Hematopoietic multipotent progenitor cell treated with erythropoietin and hydrocortisone succinate and interleukin-3 and kit ligand, for 4 days (in vitro differentiated cells): ENCODE measurements around the gene MINDY4.
A peak's percentile ranks its signal among the peaks of the same experiment; 100 is the strongest.

Experiments
- DNase-seq: peaks from one replicate; pipeline ENCODE4 v3.0.0-alpha.2; 2015

Gene MINDY4

GRCh38 chr7:30771174-30771879 lies at the start of gene MINDY4:
TSS of gene MINDY4 (plus strand) at chr7:30771417. CDS start at chr7:30771494, 77 bp downstream.
- DNase-seq: peak; percentile 90

DNA sequence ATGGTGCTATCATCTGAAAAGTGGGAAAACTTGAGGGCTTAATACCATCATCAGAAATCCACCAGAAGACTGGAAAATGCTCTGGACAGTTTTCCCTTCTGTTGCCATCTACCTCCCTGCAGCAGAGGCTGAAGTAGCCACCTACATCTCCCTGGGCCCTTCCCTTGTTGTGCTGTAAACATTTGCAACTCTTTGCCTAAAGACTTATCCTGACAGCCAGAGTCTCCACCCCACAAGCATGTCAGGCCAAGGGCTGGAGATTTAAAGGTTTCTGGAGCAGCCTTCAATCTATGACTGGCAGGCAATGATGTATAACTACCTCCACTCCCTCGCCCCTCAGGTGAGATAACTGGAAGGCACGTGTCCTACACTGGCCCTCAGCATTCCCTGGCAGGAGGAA lies 49.0 kb upstream of the MINDY4 start:
- no peak for DNase-seq

GRCh38 chr7:30722671-30723070 lies 48.5 kb upstream of the MINDY4 start:
- DNase-seq: no peak

GRCh38 chr7:30723776-30724175 lies 47.4 kb upstream of the MINDY4 start:
- DNase-seq: no peak

DNA sequence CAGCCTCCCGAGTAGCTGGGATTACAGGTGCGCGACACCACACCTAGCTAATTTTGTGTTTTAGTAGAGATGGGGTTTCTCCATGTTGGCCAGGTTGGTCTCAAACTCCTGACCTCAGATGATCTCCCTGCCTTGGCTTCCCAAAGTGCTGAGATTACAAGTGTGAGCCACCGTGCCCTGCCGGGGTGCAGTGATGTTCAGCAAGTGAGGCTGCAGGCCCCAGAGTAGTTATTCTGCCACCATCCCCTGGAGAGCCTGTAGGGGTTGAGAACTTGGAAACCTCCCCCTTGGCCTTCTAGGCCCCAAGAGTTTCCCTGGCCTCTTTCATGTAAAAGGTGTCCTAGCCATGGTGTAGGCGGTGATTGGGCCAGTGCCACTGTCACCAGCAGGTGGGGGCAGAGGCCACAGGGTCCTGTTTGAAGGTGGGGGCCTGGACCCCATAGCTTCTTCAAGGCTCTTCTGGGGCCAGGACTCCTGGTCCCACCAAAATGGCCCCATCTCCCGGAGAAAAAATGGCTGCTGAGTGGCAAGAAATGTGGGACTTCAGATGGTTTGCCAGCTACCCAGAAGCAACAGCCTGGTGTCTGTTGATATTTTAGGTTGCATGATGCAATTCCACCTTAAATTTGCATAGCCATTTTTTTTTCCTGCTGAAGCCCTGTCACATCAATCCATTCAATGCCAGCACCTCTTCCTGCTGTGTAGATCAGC lies 44.8 kb upstream of the MINDY4 start:
- no peak for DNase-seq

- peak; percentile 77 for DNase-seq
These were observed 43.9 kb upstream of the MINDY4 start for GRCh38 chr7:30727061-30727945.

- DNase-seq: no peak
These were observed 42.6 kb upstream of the MINDY4 start for GRCh38 chr7:30728591-30729100.

DNA sequence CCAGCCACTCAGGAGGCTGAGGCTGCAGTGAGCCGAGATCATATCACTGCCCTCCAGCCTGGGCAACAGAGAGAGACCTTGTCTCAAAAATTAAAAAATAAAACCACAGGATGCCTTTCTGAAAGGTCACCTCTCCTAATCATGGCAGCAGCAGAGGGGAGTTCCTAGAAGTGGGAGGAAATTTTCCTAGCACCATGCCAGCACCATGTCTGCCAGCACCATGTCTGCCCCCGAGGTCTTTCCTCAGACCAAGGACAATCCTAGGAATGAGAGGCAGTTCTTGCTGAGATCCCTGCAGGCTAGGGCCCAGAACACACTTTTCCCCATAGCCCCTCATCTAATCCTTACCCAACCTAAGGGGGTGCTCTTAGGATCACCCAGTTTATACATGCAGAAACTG lies 41.6 kb upstream of the MINDY4 start:
- DNase-seq: no peak

DNA sequence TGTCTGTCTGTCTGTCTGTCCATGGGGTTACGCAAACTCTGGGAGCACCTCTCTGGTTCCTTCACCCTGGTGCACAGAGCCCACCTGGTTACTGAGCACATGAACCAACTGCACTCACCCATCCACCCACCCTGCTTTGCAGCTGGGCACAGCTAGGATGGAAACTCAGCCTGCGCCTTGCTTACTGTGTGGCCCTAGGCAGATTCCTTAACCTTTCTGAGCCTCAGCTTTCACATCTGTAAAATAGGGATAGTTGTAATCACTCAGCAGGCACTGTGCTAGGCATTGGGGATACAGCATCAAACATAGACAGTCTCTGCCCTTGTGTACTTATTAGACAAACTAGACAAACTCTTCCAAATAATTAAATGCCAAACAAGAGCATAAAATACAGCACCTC lies 41.1 kb upstream of the MINDY4 start:
- DNase-seq: no peak

DNA sequence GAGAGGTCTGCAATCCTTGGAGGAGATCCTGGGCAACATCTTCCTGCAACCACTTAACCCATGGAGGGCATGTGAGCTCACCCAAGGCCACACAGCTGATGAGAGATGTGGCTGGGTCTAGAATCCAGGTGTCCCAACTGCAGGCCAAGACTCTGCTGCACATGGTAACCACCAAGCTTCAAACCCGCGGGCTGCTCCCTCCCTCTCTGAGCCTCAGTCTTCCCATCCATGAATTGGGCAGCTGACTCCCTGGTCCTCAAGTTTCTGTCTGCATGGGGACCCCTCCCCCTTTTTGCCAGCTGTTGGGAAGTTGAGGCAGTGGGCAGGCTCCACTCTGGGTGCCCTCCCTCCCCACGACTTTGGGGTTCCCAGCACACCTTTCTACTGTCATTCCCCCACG lies 40.2 kb upstream of the MINDY4 start:
- no peak for DNase-seq

DNA sequence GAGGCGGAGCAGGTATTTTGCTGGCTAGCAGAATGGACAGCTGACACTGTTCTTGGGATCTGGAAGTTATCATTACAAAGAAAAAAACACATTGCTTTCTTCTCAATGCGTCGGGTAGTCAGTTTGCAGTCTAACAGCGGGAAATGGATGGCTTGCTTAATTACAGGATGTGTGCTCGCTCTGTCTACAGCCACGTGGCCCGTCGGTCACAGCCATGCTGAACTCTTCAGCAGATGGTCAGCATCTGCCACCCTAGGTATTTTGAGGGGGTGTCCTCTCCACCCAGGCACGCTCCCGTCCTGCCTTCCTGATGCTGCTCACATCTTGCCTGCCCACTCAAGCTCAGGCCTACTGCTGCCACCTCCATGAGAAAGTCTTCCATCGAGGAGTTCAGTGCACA lies 39.6 kb upstream of the MINDY4 start:
- DNase-seq: no peak

- no peak for DNase-seq
These were observed 38.6 kb upstream of the MINDY4 start for GRCh38 chr7:30732606-30733005.

GRCh38 chr7:30733216-30733615 lies 38.0 kb upstream of the MINDY4 start:
- no peak for DNase-seq

GRCh38 chr7:30733691-30734090 lies 37.5 kb upstream of the MINDY4 start:
- DNase-seq: no peak

- DNase-seq: no peak
These were observed 36.7 kb upstream of the MINDY4 start for GRCh38 chr7:30734497-30734896.

- no peak for DNase-seq
These were observed 35.6 kb upstream of the MINDY4 start for GRCh38 chr7:30735631-30736030.

GRCh38 chr7:30736291-30736690 lies 34.9 kb upstream of the MINDY4 start:
- DNase-seq: no peak

GRCh38 chr7:30738026-30738915 lies 32.9 kb upstream of the MINDY4 start:
- no peak for DNase-seq

GRCh38 chr7:30739691-30740090 lies 31.5 kb upstream of the MINDY4 start:
- DNase-seq: no peak

DNA sequence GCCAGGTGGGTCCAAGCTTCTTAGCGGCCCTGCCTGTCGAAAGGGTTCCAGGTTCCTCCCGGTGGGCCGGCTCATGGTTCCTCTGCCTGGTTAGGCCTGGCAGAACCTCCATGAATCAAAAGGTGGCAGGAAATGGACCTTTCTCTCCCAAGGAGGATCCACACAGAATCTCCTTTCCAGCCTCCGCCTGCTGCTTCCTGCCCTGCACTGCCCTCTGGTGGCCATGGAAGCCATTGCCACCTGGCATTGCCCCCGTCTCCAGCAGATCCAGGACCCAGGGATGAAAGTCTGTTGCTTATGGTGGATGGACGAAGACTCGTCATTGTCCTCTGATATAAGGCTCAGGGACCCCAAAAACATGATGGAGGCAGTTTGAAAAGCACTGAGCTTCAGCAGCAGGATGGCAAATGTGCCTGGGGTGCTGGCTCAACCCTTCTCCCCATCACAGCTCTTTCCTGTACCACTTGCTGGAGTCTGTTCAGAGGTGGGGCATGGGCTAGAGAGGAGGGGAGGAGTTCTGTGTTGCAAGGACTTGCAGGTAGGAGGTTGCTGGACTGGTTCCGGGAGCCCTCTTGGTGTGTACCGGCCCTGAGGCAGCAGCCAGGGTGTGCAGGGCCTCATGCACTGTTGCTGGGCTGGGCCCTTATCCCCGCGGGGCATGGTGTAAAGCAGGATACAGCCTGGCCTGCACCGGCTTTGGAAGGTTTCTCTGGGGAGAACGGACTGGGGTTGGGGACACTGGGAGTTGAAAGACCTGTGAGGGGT lies 30.6 kb upstream of the MINDY4 start:
- peak; percentile 80 for DNase-seq

DNA sequence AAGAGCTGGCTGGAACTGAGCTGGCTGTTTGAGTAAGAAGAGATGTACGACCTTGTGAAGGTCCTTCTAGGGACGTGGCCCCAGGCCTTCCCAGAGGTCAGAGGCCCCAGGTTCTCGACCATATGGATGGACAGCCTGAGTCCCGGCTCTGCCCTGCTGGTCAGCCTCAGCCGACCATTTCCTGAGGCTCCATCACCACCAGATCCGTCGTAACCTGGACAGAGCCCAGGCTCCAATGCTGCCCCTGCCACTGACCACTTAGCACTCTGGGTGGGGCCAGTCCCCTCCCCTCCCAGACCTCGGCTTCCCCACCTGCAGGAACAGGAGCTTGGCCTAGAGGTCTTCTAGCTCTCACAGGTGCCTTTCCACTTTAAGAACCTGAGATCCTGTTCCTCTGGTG lies 29.9 kb upstream of the MINDY4 start:
- DNase-seq: no peak
